Panc1 (cell line): ENCODE data around the gene DRAM1. TPM values are rescaled to one million over a fixed set of nuclear protein-coding genes. Genes with fewer than 3 reads are reported as not detected.

Source experiments
- ATAC-seq: fragments of 200-7000 bp; cut with Tn5 transposase; 2 replicates; pipeline ENCODE4 v1.9.1; 2020; ENCODE audit warnings: mild to moderate bottlenecking, moderate library complexity
- BruUV-seq: library from RNA; stranded (reverse); fragments of 400-500 nt; replicated peaks from 2 replicates; lab custom pipeline; 2021; lab: Mats Ljungman, UMichigan
- CTCF ChIA-PET: fragments of 300-600 bp; sonication (Branson Sonifier 250); formaldehyde crosslinking; loops from one replicate; lab custom pipeline; 2022; ENCODE audit warnings: antibody characterized with exemption; lab: Charles Lee
- POLR2A ChIA-PET: fragments of 300-600 bp; sonication (Branson Sonifier 250); formaldehyde crosslinking; loops from one replicate; lab custom pipeline; 2022; ENCODE audit warnings: antibody characterized with exemption; lab: Charles Lee
- DNase-seq: peaks from one replicate; pipeline ENCODE4 v3.0.0-alpha.2; 2010; ENCODE audit warnings: low read depth, low spot score
- H3K27ac ChIP-seq: 2 replicates; pipeline ENCODE4 v1.5.1; 2011; ENCODE audit warnings: mild to moderate bottlenecking, low read length, inconsistent platforms
- H3K27me3 ChIP-seq: fragments of 200-500 bp; sonication (Bioruptor generic); 2 replicates; pipeline ENCODE4 v1.6.0; 2014; ENCODE audit warnings: low read length, inconsistent platforms; ENCODE audit not compliant: control insufficient read depth, insufficient read depth
- H3K36me3 ChIP-seq: fragments of 200-500 bp; sonication (Bioruptor generic); 2 replicates; pipeline ENCODE4 v1.5.1; 2014; ENCODE audit warnings: inconsistent platforms, mild to moderate bottlenecking, low read length, moderate library complexity; ENCODE audit not compliant: control insufficient read depth, insufficient read depth
- H3K4me1 ChIP-seq: 2 replicates; pipeline ENCODE4 v1.5.1; 2011; ENCODE audit warnings: inconsistent platforms, mild to moderate bottlenecking, low read length, moderate library complexity; ENCODE audit not compliant: control insufficient read depth, insufficient read depth
- H3K4me3 ChIP-seq, 2 experiments: 2 replicates each; pipeline ENCODE4 v1.5.1; 2011 to 2012; ENCODE audit warnings: low read depth in 2 of 2, low read length in 2 of 2, mild to moderate bottlenecking in 2 of 2, inconsistent platforms in 1 of 2, moderate library complexity in 1 of 2
- H3K9me3 ChIP-seq: fragments of 200-500 bp; sonication (Bioruptor generic); 2 replicates; pipeline ENCODE4 v1.5.1; 2014; ENCODE audit warnings: low read depth, mild to moderate bottlenecking, inconsistent platforms, low read length, moderate library complexity; ENCODE audit not compliant: control insufficient read depth, insufficient read depth
- POLR2AphosphoS5 ChIP-seq: IDR thresholded peaks from 2 replicates; pipeline ENCODE4 v1.6.1; 2012; ENCODE audit warnings: mild to moderate bottlenecking, low read depth, low read length, moderate library complexity
- SIN3A ChIP-seq: IDR thresholded peaks from 2 replicates; pipeline ENCODE4 v1.6.1; 2012; ENCODE audit warnings: low read depth, mild to moderate bottlenecking, low read length, moderate library complexity, borderline replicate concordance; ENCODE audit not compliant: insufficient read depth
- TCF7L2 ChIP-seq: IDR thresholded peaks from 2 replicates; pipeline ENCODE4 v1.6.1; 2011; ENCODE audit warnings: mild to moderate bottlenecking, low read depth, low read length, inconsistent platforms
- in situ Hi-C: cut with HindIII; loops from 2 replicates; pipeline ENCODE4 v1.10.0; 2016; ENCODE audit warnings: low sequenced_read_pairs, low pct_unique_long_range_greater_than_20kb
- intact Hi-C: fragments of 100-400 bp; cut with micrococcal nuclease; formaldehyde crosslinking; loops from one replicate; pipeline ENCODE4 v1.10.0; 2022; ENCODE audit not compliant: unreplicated experiment
- total RNA-seq: library from RNA; stranded (reverse); gene quantifications from one replicate; pipeline ENCODE4 v1.2.1, GENCODE V29; 2021; ENCODE audit not compliant: unreplicated experiment
- TF ChIP-seq, protein P1 (sequence below), 2 experiments: IDR thresholded peaks; 2 replicates each; pipeline ENCODE4 v1.6.1; 2011 to 2012; ENCODE audit warnings: low read depth in 2 of 2, control low read depth in 1 of 2, low read length in 1 of 2, mild to moderate bottlenecking in 1 of 2, moderate library complexity in 1 of 2; ENCODE audit not compliant: insufficient read depth in 1 of 2
- TF ChIP-seq, protein P2 (sequence below): fragments of 450-650 bp; IDR thresholded peaks from 2 replicates; pipeline ENCODE4 v1.5.1; 2017; ENCODE audit warnings: mild to moderate bottlenecking

Gene DRAM1
- total RNA-seq, 1 experiment from 2014 or later = 19.2 TPM

DNA sequence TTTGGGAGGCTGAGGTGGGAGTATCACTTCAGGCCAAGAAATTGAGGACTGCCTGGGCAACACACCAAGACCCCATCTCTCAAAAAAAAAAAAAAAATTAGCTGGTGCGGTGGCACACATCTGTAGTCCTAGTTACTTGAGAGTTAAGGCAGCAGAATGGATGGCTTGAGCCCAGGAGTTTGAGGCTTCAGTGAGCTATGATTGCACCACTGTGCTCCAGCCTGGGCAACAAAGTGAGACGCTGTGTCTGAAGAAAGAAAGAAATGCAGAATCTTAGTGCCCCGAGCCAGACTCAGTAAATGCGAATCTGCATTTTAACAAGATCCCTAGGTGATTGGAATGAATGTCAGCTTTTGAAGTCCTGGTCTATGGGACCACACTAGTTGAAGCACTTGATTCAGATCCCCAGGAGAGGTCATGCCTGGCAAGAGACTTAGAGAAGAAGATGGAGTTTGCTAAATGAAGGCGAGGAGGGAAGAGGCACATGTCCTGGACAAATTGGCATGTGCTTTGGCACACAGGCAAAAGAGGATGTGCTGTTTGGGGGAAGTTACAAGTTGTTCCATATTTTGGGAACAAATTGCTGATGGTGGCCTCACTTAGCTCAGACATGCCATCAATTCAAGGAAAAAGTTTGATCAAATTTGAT lies 56.6 kb downstream of the DRAM1 start:
- DNase-seq = no peak
- H3K9me3 ChIP-seq = no peaks in the 10 kb centered on the region
- peaks cover 5% of the 10 kb centered on the region for H3K27me3 ChIP-seq
- in situ Hi-C loops = no loop called here
- BruUV-seq = no TSS peak
- TF ChIP-seq, protein P1, sequence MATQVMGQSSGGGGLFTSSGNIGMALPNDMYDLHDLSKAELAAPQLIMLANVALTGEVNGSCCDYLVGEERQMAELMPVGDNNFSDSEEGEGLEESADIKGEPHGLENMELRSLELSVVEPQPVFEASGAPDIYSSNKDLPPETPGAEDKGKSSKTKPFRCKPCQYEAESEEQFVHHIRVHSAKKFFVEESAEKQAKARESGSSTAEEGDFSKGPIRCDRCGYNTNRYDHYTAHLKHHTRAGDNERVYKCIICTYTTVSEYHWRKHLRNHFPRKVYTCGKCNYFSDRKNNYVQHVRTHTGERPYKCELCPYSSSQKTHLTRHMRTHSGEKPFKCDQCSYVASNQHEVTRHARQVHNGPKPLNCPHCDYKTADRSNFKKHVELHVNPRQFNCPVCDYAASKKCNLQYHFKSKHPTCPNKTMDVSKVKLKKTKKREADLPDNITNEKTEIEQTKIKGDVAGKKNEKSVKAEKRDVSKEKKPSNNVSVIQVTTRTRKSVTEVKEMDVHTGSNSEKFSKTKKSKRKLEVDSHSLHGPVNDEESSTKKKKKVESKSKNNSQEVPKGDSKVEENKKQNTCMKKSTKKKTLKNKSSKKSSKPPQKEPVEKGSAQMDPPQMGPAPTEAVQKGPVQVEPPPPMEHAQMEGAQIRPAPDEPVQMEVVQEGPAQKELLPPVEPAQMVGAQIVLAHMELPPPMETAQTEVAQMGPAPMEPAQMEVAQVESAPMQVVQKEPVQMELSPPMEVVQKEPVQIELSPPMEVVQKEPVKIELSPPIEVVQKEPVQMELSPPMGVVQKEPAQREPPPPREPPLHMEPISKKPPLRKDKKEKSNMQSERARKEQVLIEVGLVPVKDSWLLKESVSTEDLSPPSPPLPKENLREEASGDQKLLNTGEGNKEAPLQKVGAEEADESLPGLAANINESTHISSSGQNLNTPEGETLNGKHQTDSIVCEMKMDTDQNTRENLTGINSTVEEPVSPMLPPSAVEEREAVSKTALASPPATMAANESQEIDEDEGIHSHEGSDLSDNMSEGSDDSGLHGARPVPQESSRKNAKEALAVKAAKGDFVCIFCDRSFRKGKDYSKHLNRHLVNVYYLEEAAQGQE (IDR thresholded peaks at IDR 0.05; ENCODE audit: insufficient read depth in 1 of 2, low read depth in 2 of 2, low read length in 1 of 2) = no peak
- no peak for TF ChIP-seq POLR2AphosphoS5
- POLR2A ChIA-PET = no interaction called here
- H3K4me3 ChIP-seq = no peak overlapping the region
- no peaks in the 10 kb centered on the region for H3K4me1 ChIP-seq
- ATAC-seq = no peak
- intact Hi-C loops = no loop called here
- CTCF ChIA-PET = no interaction called here
- no peak overlapping the region for H3K27ac ChIP-seq
- no peaks in the 10 kb centered on the region for H3K36me3 ChIP-seq

DNA sequence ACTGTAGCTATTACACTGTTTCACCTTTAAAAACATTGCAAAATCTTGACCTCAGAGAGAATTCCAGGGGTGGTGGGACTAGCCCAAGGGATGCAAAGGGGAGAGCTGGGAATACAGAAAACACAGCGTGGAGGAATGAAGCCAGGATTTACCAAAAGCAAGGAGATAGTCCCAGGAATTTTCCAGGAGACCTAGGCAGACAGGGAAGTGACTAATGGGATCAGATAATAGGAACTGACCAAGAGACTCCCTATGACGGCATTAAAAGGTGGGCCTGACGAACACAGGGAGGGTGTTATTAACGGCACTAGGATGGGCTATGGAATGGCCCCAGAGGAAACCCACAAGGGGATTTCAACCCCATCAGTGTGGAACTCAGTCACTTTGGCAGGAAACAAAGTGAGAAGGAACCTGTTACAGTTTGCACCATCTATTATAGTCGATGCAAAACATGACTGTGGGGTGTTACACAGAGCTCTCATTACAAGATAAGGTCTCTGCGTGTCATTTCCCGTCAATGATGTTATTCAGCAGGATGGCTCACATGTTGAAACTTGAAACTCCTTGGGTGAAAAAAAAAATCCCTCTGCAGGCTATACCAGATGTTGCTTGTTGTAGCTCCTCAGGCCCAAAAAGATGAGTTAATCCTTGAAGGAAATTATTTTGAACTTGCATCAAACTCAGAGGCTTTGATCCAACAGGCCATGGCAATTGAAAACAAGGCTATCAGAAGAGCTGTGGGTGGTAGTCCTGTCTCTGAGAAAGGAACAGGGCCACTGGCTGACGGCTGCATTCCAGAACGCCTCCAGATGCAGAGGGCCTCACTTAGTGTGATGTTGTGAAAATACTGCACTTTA lies 58.7 kb downstream of the DRAM1 start:
- Histone ChIP-seq H3K4me1 (no peaks in the 10 kb centered on the region), H3K4me3 (no peak overlapping the region), H3K36me3 (no peaks in the 10 kb centered on the region), H3K9me3 (no peaks in the 10 kb centered on the region), H3K27ac (no peak overlapping the region), H3K27me3 (peaks cover 8% of the 10 kb centered on the region)
- no peak for ATAC-seq
- ChIA-PET POLR2A (interaction anchor here (0.5 to 0.7 kb wide), 2 partner anchors 12 to 37 kb away, joined by 3 to 14 read pairs; no protein-coding TSS in a partner anchor), CTCF (no interaction called here)
- intact Hi-C loops (loop anchor here (5.0 kb wide), 1 partner anchor 876 kb away; no protein-coding TSS in a partner anchor), in situ Hi-C loops (no loop called here)
- no peak for DNase-seq
- BruUV-seq = no TSS peak
- TF ChIP-seq SIN3A = no peak
- no peak for TF ChIP-seq POLR2AphosphoS5
- TF ChIP-seq, protein P2, sequence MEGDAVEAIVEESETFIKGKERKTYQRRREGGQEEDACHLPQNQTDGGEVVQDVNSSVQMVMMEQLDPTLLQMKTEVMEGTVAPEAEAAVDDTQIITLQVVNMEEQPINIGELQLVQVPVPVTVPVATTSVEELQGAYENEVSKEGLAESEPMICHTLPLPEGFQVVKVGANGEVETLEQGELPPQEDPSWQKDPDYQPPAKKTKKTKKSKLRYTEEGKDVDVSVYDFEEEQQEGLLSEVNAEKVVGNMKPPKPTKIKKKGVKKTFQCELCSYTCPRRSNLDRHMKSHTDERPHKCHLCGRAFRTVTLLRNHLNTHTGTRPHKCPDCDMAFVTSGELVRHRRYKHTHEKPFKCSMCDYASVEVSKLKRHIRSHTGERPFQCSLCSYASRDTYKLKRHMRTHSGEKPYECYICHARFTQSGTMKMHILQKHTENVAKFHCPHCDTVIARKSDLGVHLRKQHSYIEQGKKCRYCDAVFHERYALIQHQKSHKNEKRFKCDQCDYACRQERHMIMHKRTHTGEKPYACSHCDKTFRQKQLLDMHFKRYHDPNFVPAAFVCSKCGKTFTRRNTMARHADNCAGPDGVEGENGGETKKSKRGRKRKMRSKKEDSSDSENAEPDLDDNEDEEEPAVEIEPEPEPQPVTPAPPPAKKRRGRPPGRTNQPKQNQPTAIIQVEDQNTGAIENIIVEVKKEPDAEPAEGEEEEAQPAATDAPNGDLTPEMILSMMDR = no peak
- TF ChIP-seq, protein P1 (IDR thresholded peaks at IDR 0.05; ENCODE audit: insufficient read depth in 1 of 2, low read depth in 2 of 2, low read length in 1 of 2) = no peak
- no peak for TF ChIP-seq TCF7L2
